Natural killer cell (primary cell): ENCODE results near the gene CDH24. TPM values are rescaled to one million over a fixed set of nuclear protein-coding genes. Genes with fewer than 3 reads are reported as not detected.
A peak's percentile ranks its signal among the peaks of the same experiment; 100 is the strongest.

ENCODE experiments used
- ATAC-seq, 3 donors: fragments of 150-1000 bp in 2 of 3; fragments of 200-7000 bp in 1 of 3; cut with Tn5 transposase; 1 replicate in 1 of 3; 2 replicates in 2 of 3; pipeline ENCODE4 v1.10.0; 2021; ENCODE audit warnings: mild to moderate bottlenecking in 2 of 3, moderate library complexity in 2 of 3
- DNase-seq, 2 donors: peaks; one replicate each; pipeline versions ENCODE4 v3.0.0 to v3.0.0-alpha.2; 2013 to 2021; ENCODE audit warnings: mixed read lengths in 1 of 2
- H3K27ac ChIP-seq: one replicate; pipeline ENCODE4 v1.5.1; 2013; ENCODE audit warnings: mild to moderate bottlenecking, low read length
- H3K27me3 ChIP-seq: one replicate; pipeline ENCODE4 v1.6.1; 2013; ENCODE audit warnings: low read length; ENCODE audit not compliant: control insufficient read depth, insufficient read depth
- H3K36me3 ChIP-seq: one replicate; pipeline ENCODE4 v1.6.1; 2013; ENCODE audit warnings: low read length; ENCODE audit not compliant: control insufficient read depth, insufficient read depth
- H3K4me1 ChIP-seq: one replicate; pipeline ENCODE4 v1.6.1; 2013; ENCODE audit warnings: low read length; ENCODE audit not compliant: control insufficient read depth, insufficient read depth
- H3K4me3 ChIP-seq: one replicate; pipeline ENCODE4 v1.5.1; 2013; ENCODE audit warnings: low read length
- H3K9me3 ChIP-seq: one replicate; pipeline ENCODE4 v1.6.1; 2013; ENCODE audit warnings: low read length; ENCODE audit not compliant: control insufficient read depth, insufficient read depth
- H3K27ac Mint-ChIP-seq, 2 donors: one replicate each; pipeline ENCODE4 v1.8.0; 2022; ENCODE audit warnings: mild to moderate bottlenecking in 2 of 2, mixed read lengths in 2 of 2, moderate library complexity in 1 of 2
- H3K27me3 Mint-ChIP-seq, 2 donors: one replicate each; pipeline ENCODE4 v1.8.0; 2022; ENCODE audit warnings: low read depth in 2 of 2, mixed read lengths in 2 of 2
- H3K36me3 Mint-ChIP-seq: one replicate; pipeline ENCODE4 v1.8.0; 2022; ENCODE audit warnings: mixed read lengths
- H3K4me1 Mint-ChIP-seq, 2 donors: one replicate each; pipeline ENCODE4 v1.8.0; 2022; ENCODE audit warnings: mixed read lengths in 2 of 2
- H3K4me3 Mint-ChIP-seq: one replicate; pipeline ENCODE4 v1.8.0; 2022; ENCODE audit warnings: mild to moderate bottlenecking, moderate library complexity, mixed read lengths
- H3K9me3 Mint-ChIP-seq, 2 donors: one replicate each; pipeline ENCODE4 v1.8.0; 2022; ENCODE audit warnings: mixed read lengths in 2 of 2
- WGBS: methylation state at CpG from one replicate; pipeline ENCODE4 v1.1.7; 2013; ENCODE audit warnings: missing lambda C conversion rate; ENCODE audit not compliant: insufficient coverage; 5-methylcytosine and 5-hydroxymethylcytosine counted together
- intact Hi-C: fragments of 100-400 bp; cut with micrococcal nuclease; formaldehyde crosslinking; loops from one replicate; pipeline ENCODE4 v1.14.2; 2022
- total RNA-seq, 4 donors: library from RNA; stranded (reverse); fragments of 120-200 nt in 1 of 4; gene quantifications; one replicate each; pipeline versions ENCODE4 v1.2.3 to v1.2.4, GENCODE V29; 2013 to 2022
- TF ChIP-seq, protein P1 (sequence below): fragments of 200-600 bp; IDR thresholded peaks from one replicate; pipeline ENCODE4 v1.8.0; 2022; ENCODE audit warnings: antibody characterized with exemption

CDH24 gene
- total RNA-seq, 3 donors from 2014 or later (not counting 1 experiment from before 2014, with no cell fraction given): 1.9 to 4.9 (median 2.8) TPM

DNA sequence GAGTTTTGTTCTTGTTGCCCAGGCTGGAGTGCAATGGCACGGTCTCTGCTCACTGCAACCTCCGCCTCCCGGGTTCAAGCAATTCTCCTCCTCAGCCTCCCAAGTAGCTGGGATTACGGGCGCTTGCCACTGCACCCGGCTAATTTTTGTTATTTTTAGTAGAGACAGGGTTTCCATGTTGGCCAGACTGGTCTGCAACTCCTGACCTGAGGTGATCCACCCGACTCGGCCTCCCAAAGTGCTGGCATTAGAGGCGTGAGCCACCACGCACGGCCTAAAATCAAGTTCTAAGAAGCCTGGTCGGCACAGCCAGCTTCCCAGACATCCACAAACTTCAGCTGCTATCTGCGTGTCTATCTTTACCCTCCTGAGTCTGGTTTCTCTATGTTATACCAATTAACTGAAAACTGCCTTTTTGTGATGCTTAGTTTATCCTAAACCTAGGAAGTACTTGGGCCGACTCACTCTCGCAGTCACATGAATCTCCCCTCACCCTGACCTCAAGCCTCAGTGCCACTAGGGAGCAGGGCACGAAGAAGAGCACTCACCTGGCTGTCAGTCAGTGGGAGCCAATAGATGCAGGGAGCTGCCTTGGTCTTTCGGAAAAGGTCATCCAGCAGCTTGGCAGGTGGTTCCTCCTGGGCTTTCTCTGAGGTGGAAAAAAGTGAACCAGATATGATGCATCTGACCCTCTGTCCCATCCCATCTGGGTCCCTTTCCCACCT, 3.4 kb upstream of the CDH24 start:
- Mint-ChIP-seq H3K4me1 (peaks cover 17 to 28% of the 10 kb centered on the region in 2 donors), H3K9me3 (no peaks in the 10 kb centered on the region), H3K27me3 (peaks cover 0 to 3% of the 10 kb centered on the region in 2 donors), H3K27ac (no peak overlapping the region), H3K36me3 (peaks cover 17% of the 10 kb centered on the region), H3K4me3 (no peak overlapping the region)
- TF ChIP-seq, protein P1, sequence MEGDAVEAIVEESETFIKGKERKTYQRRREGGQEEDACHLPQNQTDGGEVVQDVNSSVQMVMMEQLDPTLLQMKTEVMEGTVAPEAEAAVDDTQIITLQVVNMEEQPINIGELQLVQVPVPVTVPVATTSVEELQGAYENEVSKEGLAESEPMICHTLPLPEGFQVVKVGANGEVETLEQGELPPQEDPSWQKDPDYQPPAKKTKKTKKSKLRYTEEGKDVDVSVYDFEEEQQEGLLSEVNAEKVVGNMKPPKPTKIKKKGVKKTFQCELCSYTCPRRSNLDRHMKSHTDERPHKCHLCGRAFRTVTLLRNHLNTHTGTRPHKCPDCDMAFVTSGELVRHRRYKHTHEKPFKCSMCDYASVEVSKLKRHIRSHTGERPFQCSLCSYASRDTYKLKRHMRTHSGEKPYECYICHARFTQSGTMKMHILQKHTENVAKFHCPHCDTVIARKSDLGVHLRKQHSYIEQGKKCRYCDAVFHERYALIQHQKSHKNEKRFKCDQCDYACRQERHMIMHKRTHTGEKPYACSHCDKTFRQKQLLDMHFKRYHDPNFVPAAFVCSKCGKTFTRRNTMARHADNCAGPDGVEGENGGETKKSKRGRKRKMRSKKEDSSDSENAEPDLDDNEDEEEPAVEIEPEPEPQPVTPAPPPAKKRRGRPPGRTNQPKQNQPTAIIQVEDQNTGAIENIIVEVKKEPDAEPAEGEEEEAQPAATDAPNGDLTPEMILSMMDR: no peak
- Histone ChIP-seq H3K36me3 (peaks cover 55% of the 10 kb centered on the region), H3K27ac (no peak overlapping the region), H3K4me3 (no peak overlapping the region), H3K9me3 (no peaks in the 10 kb centered on the region), H3K27me3 (no peaks in the 10 kb centered on the region), H3K4me1 (peaks cover 18% of the 10 kb centered on the region)
- 95% methylated on average over 17 of the region's 17 CpGs for WGBS
- ATAC-seq (no peak), DNase-seq (no peak)
- intact Hi-C loops: no loop called here

DNA sequence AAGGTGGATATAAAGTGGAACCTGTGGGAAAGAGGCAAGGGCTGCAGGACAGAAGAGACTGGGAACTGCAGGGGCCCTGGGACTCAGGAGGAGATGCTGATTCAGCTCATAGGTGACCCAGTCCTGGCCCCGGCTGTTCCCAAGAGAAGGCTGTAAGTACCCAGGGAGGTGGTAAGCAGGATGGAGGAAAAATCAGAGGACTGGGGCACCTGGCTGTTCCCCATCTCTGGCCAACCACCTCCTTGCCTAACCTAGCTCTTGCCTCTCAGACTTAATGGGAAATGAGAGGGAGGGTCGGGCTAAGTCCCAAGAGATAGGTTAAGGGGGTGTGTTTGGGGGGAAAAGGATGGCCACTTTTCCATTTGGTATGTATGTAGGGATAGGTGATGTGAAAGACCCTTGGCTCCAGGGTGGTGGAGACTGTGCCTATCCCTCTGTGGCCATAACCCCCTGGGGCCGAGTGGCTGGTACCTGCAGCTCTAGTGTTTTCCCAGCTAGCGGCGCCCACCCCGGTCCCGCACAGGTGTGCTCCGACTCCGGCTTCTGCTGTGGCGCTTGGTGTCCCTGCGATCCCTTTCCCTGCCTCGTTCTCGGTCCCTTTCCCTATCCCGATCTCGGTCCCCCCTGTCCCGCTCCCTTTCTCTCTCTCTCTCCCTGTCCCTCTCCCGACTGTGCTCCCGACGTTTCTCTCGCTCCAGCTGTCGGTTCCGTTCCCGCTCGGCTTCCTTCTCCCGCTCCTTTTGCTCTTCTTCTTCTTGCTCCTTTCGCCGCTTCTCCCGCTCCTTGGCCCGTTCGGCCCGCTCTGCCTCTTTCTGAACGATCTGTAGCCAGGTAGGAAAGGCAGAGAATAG, 1.6 kb upstream of the CDH24 start:
- 93% methylated on average over 32 of the region's 32 CpGs for WGBS
- no peak overlapping the region for H3K27ac ChIP-seq
- H3K36me3 ChIP-seq: peaks cover 42% of the 10 kb centered on the region
- no peak for ATAC-seq
- no peaks in the 10 kb centered on the region for H3K9me3 ChIP-seq
- Mint-ChIP-seq H3K4me3 (peak overlapping the region; percentile 67), H3K36me3 (peaks cover 16% of the 10 kb centered on the region), H3K4me1 (peaks cover 17 to 27% of the 10 kb centered on the region in 2 donors), H3K9me3 (no peaks in the 10 kb centered on the region), H3K27ac (peak overlapping the region; percentile 26 to 58), H3K27me3 (peaks cover 0 to 3% of the 10 kb centered on the region in 2 donors)
- TF ChIP-seq, protein P1: no peak
- no peak overlapping the region for H3K4me3 ChIP-seq
- intact Hi-C loops: loop anchor here (1.0 to 10.0 kb wide), 6 partner anchors 52 to 674 kb away; no protein-coding TSS in a partner anchor
- DNase-seq: no peak
- no peaks in the 10 kb centered on the region for H3K27me3 ChIP-seq
- H3K4me1 ChIP-seq: peaks cover 18% of the 10 kb centered on the region

DNA sequence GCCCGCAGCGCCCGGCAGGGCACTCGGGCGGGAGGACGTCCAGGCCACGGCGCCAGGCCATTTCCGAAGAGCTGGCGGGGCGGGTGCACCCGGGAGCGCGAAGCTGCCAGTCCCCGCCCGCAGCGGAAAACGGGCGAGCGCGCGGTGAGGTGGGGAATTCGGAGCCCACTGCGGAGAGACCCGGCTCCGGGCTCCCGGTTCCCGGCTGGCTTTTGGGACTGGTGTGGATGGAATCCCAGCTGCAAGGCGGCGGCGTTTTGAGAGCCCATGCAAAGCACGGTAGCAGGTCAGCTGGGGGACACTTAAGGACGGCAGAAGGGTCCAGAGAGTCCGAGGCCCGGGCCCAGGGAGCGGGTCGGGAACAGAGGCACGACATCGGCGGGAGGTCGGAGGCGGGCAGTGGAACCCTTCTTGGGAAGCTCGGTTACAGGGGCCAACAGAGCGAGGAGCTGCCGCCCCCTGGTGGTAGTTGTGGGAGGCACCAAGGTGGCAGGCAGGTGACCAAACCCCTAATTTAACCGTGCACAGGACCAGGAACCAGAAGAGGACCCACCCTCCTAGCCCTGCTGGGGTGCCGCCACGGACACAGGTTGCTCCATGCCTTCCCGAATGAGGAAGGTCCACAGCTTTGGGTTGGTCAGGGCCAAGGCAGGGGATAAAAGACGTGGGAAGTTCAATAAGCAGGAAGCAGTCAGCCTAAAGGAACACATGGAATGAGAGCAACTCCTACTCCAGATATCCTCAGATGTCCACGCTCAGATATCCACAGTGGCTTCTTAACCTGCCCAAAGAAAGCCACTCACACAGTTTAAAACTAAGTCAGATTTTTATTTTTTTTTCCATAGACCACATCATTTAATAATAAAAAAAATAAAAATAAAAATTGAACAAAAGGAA, 685 bp upstream of the CDH24 start:
- Mint-ChIP-seq H3K9me3 (no peaks in the 10 kb centered on the region), H3K27ac (peak overlapping the region; percentile 60 to 74), H3K36me3 (peaks cover 7% of the 10 kb centered on the region), H3K4me3 (peak overlapping the region; percentile 82), H3K4me1 (peaks cover 17 to 27% of the 10 kb centered on the region in 2 donors), H3K27me3 (peaks cover 0 to 3% of the 10 kb centered on the region in 2 donors)
- Histone ChIP-seq H3K36me3 (peaks cover 33% of the 10 kb centered on the region), H3K27me3 (no peaks in the 10 kb centered on the region), H3K9me3 (no peaks in the 10 kb centered on the region), H3K27ac (no peak overlapping the region), H3K4me3 (peak overlapping the region; percentile 58), H3K4me1 (peaks cover 18% of the 10 kb centered on the region)
- intact Hi-C loops: loop anchor here (1.0 to 10.0 kb wide), 7 partner anchors 51 to 673 kb away; partner anchors contain the start of gene PRMT5
- ATAC-seq: peak; percentile 72 to 83 (median 73)
- peak; percentile 86 to 94 for DNase-seq
- TF ChIP-seq, protein P1: peak; percentile 98
- WGBS: 3% methylated on average over 51 of the region's 51 CpGs
